Measurements from ENCODE around the gene PITPNM2. TPM values are rescaled to one million over a fixed set of nuclear protein-coding genes. Genes with fewer than 3 reads are reported as not detected.

The PITPNM2 gene
- total RNA-seq, 2 experiments from 2014 or later: 37.3 to 38.3 TPM

- DNase-seq (no peak), ATAC-seq (ENCODE audit: poor library complexity) (no peak)
- Mint-ChIP-seq H3K4me1 (ENCODE audit: low read depth) (peaks cover 70% of the 10 kb centered on the region), H3K4me3 (peak overlapping the region; percentile 85), H3K27me3 (no peaks in the 10 kb centered on the region), H3K9me3 (no peaks in the 10 kb centered on the region), H3K27ac (peak overlapping the region; percentile 89), H3K36me3 (ENCODE audit: low read depth) (peaks cover 11% of the 10 kb centered on the region)
- no peaks in the 10 kb centered on the region for H3K27me3 ChIP-seq (ENCODE audit: control insufficient read depth in 1 of 2, insufficient read depth in 2 of 2, low read length in 2 of 2)
- intact Hi-C loops (cut with DNase I, micrococcal nuclease): loop anchor here in 1 of 2 experiments (2.0 to 5.0 kb wide), 2 partner anchors 36 to 71 kb away; no protein-coding TSS in a partner anchor
- H3K4me3 ChIP-seq (ENCODE audit: low read length): no peak overlapping the region
- POLR2A ChIA-PET: interaction anchor here (0.6 to 5.5 kb wide), 5 partner anchors 26 to 104 kb away, joined by 3 to 49 read pairs (median 7); partner anchors contain the start of genes MPHOSPH9 and MTRFR
- TF ChIP-seq CTCF (IDR thresholded peaks at IDR 0.05): no peak
- H3K4me1 ChIP-seq (ENCODE audit: insufficient read depth, low read length): peaks cover 27% of the 10 kb centered on the region
- no peak overlapping the region for H3K27ac ChIP-seq (ENCODE audit: low read depth in 1 of 2, low read length in 2 of 2)
- CTCF ChIA-PET: interaction anchor here (1.2 kb wide), 1 partner anchor 90 kb away, joined by 3 read pairs; no protein-coding TSS in a partner anchor
- H3K9me3 ChIP-seq (ENCODE audit: control insufficient read depth in 1 of 2, insufficient read depth in 1 of 2, low read length in 2 of 2): no peaks in the 10 kb centered on the region
- H3K36me3 ChIP-seq (ENCODE audit: insufficient read depth, low read length): no peaks in the 10 kb centered on the region
These were observed 2.7 kb downstream of the PITPNM2 start for GRCh38 chr12:123148223-123148622.

- no peaks in the 10 kb centered on the region for H3K27me3 ChIP-seq (ENCODE audit: control insufficient read depth in 1 of 2, insufficient read depth in 2 of 2, low read length in 2 of 2)
- CTCF ChIA-PET: interaction anchor here (1.3 kb wide), 1 partner anchor 17 kb away, joined by 3 read pairs; no protein-coding TSS in a partner anchor
These were observed 5.7 kb downstream of the PITPNM2 start for GRCh38 chr12:123145211-123145610.

GRCh38 chr12:123143736-123144461, 7.0 kb downstream of the PITPNM2 start:
- ChIA-PET CTCF (interaction anchor here (1.1 to 1.3 kb wide), 2 partner anchors 16 to 101 kb away, joined by 3 read pairs; no protein-coding TSS in a partner anchor), POLR2A (interaction anchor here (0.6 to 1.9 kb wide), 4 partner anchors 9 to 330 kb away, joined by 3 to 10 read pairs (median 7); partner anchors contain the start of genes MPHOSPH9 and MTRFR)
- no peaks in the 10 kb centered on the region for H3K27me3 ChIP-seq (ENCODE audit: control insufficient read depth in 1 of 2, insufficient read depth in 2 of 2, low read length in 2 of 2)
- intact Hi-C loops (cut with DNase I, micrococcal nuclease): no loop called here
- Mint-ChIP-seq H3K27me3 (no peaks in the 10 kb centered on the region), H3K36me3 (ENCODE audit: low read depth) (no peaks in the 10 kb centered on the region), H3K27ac (peak overlapping the region; percentile 54), H3K4me1 (ENCODE audit: low read depth) (peaks cover 70% of the 10 kb centered on the region), H3K4me3 (no peak overlapping the region), H3K9me3 (no peaks in the 10 kb centered on the region)
- ATAC-seq (ENCODE audit: poor library complexity) (no peak), DNase-seq (no peak)
- no peaks in the 10 kb centered on the region for H3K36me3 ChIP-seq (ENCODE audit: insufficient read depth, low read length)
- no peak overlapping the region for H3K4me3 ChIP-seq (ENCODE audit: low read length)
- no peaks in the 10 kb centered on the region for H3K9me3 ChIP-seq (ENCODE audit: control insufficient read depth in 1 of 2, insufficient read depth in 1 of 2, low read length in 2 of 2)
- no peak for TF ChIP-seq CTCF (IDR thresholded peaks at IDR 0.05)
- no peak overlapping the region for H3K27ac ChIP-seq (ENCODE audit: low read depth in 1 of 2, low read length in 2 of 2)
- H3K4me1 ChIP-seq (ENCODE audit: insufficient read depth, low read length): peaks cover 9% of the 10 kb centered on the region

More at GRCh38 chr12:123145211-123145610, 5.7 kb downstream of the PITPNM2 start:
- no peak for TF ChIP-seq CTCF (IDR thresholded peaks at IDR 0.05)
- H3K9me3 ChIP-seq (ENCODE audit: control insufficient read depth in 1 of 2, insufficient read depth in 1 of 2, low read length in 2 of 2): no peaks in the 10 kb centered on the region
- peaks cover 17% of the 10 kb centered on the region for H3K4me1 ChIP-seq (ENCODE audit: insufficient read depth, low read length)
- ATAC-seq (ENCODE audit: poor library complexity) (no peak), DNase-seq (no peak)
- Mint-ChIP-seq H3K4me1 (ENCODE audit: low read depth) (peaks cover 74% of the 10 kb centered on the region), H3K4me3 (no peak overlapping the region), H3K27ac (peak overlapping the region; percentile 61), H3K27me3 (no peaks in the 10 kb centered on the region), H3K36me3 (ENCODE audit: low read depth) (peaks cover 11% of the 10 kb centered on the region), H3K9me3 (no peaks in the 10 kb centered on the region)
- H3K36me3 ChIP-seq (ENCODE audit: insufficient read depth, low read length): no peaks in the 10 kb centered on the region
- POLR2A ChIA-PET: no interaction called here
- H3K27ac ChIP-seq (ENCODE audit: low read depth in 1 of 2, low read length in 2 of 2): peak overlapping the region in 1 of 2 donors; percentile 4
- intact Hi-C loops (cut with DNase I, micrococcal nuclease): loop anchor here in 1 of 2 experiments (5.0 kb wide), 1 partner anchor 33 kb away; no protein-coding TSS in a partner anchor
- H3K4me3 ChIP-seq (ENCODE audit: low read length): no peak overlapping the region
